ENCODE measurements around the gene CADPS2.
"Not testable (repeated sequence)": the region's sequence is repeated elsewhere in the genome, so short reads cannot be mapped to it uniquely, and the experiment has no call there.

The CADPS2 gene

DNA sequence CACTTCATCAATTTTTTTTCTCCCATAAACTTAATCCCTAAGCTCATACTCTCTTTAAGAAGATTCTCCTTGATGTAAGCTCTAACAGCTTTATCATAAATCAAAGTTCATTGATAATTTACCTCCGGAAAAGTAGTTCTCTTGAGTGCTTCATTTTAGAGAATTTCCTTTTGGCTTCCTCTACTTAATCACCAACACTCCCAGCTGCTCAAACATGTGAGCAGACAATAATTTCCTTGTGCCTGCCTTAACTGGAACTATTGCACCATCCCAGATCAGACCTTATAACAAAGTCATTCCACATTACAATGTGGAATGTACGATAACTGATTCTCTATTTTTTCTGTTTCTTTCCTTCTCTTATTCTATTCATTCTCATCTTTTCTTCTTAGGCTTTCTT is 587.6 kb downstream of the CADPS2 start:
- no peak for DNase-seq (ENCODE audit: low read depth in 2 of 2)

DNA sequence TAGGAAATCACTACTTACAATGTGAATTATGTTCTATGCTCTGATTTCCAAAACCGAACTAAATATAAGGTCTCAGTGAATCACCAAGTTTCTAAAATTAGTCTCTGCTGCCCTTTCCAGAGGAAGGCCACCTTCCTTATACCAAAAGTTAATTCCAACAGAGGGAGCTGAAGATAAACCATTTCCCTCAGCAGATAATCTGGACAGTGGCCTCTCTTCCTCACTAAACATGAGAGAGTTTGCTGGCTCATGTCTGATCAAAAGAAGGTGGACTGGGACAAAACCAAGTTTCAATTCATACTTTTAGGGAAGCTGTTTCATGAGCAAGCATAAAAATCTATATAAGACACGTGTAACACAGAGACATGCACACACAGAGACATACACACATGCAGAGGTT is 588.1 kb downstream of the CADPS2 start:
- DNase-seq (ENCODE audit: low read depth in 2 of 2): no peak

DNA sequence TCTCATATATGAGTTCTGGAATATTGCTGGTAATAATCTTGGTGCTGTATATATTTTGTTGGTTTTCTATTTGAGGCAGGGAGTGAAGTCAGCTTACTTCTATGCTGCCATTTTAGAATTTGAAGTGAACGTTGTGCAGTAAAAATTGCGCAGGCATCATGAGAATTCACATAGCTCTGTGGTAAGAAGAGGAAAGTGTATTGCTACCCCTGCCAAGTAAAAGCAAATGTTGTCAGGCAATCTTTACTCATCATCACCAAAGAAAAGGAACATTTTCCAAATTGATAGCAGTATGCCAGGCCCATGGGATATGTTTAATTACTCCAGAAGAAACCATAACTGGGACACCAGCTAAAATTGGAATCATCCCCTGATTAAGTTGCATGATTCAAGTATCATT is 595.1 kb downstream of the CADPS2 start:
- no peak for DNase-seq (ENCODE audit: low read depth in 2 of 2)

DNA sequence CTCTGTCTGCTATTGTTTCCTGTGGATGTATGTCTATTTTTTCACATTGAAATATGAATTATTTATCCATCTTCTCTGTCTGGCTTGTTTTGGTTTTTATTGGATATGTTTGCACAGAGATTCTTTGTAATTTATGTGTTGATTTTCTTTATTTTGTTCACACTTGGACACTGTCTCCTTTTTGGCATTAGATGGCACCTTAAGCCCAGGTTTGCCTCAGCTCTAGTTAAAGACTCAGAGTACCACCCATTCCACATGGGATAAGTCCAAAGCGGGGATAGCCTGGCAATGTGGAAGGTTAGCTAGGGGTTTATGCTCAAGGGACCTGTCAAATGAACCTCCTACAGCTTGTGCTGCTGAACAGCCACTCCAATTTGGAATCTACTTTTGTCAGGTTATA is 595.8 kb downstream of the CADPS2 start:
- no peak for DNase-seq (ENCODE audit: low read depth in 2 of 2)

DNA sequence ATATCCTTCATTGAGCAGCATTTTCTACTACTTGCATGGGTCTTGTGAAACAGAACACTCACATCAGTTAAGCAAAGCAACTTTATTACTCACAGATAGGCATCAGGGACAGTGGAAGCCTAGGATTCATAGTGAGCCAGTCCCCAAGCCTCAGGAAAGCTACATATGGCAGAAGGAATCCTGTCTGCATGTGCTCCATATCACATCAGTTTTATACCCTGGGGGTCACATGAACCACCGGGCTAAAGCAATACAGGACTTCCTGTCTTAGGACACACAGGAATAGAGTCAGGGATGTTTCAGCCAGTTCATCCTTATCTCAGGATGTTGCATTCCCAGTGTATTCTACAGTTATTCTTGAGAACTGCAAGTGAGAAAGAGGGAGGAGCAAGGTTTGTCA is 596.8 kb downstream of the CADPS2 start:
- DNase-seq (ENCODE audit: low read depth in 2 of 2): no peak

DNA sequence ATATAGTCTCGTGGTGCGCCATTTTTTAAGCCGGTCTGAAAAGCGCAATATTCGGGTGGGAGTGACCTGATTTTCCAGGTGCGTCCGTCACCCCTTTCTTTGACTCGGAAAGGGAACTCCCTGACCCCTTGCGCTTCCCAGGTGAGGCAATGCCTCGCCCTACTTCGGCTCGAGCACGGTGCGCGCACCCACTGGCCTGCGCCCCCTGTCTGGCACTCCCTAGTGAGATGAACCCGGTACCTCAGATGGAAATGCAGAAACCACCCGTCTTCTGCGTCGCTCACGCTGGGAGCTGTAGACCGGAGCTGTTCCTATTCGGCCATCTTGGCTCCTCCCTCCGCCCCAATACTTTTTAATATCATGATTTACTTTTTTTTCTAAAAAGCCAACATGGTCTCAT is 601.7 kb downstream of the CADPS2 start:
- not testable (repeated sequence) for DNase-seq (ENCODE audit: low read depth in 2 of 2)

DNA sequence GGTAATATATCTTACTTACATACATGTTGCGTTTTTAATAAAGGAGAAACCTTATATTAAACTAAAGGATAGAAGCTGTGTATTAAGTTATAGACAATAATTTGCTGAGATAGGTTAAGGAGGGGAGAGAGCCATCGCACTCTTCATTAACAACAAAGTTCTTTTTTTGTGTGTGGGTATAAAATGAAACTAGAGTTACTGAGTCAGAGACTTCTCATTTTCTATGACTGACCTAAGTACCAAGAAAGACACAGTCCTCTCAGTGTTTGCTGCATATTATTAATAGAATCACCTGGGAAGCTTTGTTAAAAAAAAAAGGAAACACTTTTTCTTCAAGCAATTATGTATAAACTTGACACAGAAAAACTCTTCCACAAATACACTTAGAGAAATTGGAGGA is 613.1 kb downstream of the CADPS2 start:
- no peak for DNase-seq (ENCODE audit: low read depth in 2 of 2)

DNA sequence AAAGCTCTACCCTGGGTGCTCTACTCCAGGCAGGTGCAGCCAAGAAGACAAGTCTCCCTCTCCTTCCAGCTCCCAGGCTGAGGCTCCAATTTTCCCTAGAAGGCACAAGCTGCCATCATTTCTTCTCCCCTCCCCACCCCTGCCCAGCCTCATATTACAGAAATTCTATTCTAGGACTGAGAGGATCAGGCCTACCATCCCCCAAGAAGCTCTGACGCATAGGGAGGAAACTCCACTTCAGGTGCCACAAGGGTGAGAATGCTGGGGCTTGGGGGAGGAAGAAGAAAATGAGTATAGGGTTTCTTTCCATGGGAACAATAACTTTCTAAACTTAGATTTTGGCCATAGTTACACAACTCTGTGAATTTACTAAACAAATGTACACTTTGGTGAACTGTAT is 617.0 kb downstream of the CADPS2 start:
- no peak for DNase-seq (ENCODE audit: low read depth in 2 of 2)

All from stimulated activated CD8-positive, alpha-beta memory T cell treated with anti-CD3 and anti-CD28 coated beads, Interleukin-2, amount 100 ng/mL, for 48 hours (primary cell).